SK-N-MC (cell line): Measurements from ENCODE around the gene UGT1A9.

Experiments used
- EZH2 ChIP-seq: fragments of 200-600 bp; sonication (generic); IDR thresholded peaks from one replicate; pipeline ENCODE4 v1.6.1; 2017; ENCODE audit warnings: antibody characterized with exemption
- FOXP2 ChIP-seq: optimal IDR thresholded peaks from 2 replicates; pipeline ENCODE3; 2011; ENCODE audit warnings: mild to moderate bottlenecking, moderate library complexity; ENCODE audit not compliant: insufficient read depth; ENCODE audit errors: extremely low read length, control extremely low read depth
- POLR2AphosphoS5 ChIP-seq: IDR thresholded peaks from 2 replicates; pipeline ENCODE4 v1.6.1; 2012; ENCODE audit warnings: mild to moderate bottlenecking, low read depth, low read length, borderline replicate concordance

GRCh38 chr2:233671290-233672161, at the start of gene UGT1A9:
- TF ChIP-seq EZH2: no peak
- no peak for TF ChIP-seq POLR2AphosphoS5
- TF ChIP-seq FOXP2: no peak
